GM18907 (cell line): ENCODE measurements around the gene NTSR1.

Source experiments
- ATAC-seq: cut with Tn5 transposase; IDR thresholded peaks from one replicate; pipeline ENCODE4 v1.9.1; 2021; ENCODE audit warnings: mild to moderate bottlenecking, moderate library complexity; ENCODE audit not compliant: unreplicated experiment

Gene NTSR1

DNA sequence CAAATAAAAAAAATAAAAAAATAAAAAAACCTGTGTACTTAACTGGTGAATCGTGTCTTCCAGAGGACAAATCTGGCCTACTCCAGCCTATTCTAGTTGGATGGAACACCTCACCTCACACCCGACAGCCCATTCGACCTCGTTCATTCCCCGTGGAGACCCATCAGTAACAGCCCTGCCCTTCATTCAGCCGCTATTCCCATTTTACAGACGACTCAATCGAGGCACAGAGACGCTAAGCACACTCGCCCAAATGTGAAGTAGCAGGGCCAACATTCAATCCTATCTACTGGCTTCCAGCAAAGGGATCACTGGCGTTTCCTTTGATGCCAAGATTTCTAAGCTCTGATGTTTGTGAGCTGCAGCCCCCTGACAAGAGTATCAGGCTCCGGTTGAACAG lies 1.8 kb upstream of the NTSR1 start:
- ATAC-seq, result no peak

DNA sequence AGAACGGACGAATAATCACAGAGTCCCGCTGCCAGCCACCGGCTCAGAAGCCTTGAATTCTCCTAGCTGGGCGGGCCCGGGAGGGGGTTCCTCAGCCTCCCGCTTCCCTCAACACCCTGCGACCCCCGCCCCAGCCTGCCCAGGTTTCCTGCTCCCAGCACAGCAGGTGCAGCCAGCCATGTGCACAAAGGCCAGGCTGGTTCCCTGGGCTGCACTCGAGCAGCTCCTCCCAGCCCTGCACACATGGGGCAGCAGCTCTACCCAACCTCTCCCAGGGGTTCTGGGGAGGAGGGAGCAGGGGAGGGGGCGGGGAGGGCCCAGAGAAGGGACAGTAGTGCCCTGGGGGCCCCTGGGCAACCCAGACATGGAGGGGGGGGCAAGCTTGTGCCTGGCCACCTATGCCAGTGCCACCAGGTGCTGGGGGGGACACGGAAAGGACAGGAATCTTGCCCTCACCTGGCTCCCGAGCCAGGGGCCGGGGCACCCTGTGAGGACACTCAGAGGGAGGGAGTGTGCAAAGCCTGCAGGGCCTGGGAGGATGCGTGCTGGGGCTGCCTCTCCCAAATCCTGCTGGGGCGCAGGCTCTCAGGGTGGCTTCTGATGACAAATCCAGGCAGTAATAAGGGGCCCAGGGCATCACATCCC lies 1.2 kb upstream of the NTSR1 start:
- ATAC-seq, result no peak

DNA sequence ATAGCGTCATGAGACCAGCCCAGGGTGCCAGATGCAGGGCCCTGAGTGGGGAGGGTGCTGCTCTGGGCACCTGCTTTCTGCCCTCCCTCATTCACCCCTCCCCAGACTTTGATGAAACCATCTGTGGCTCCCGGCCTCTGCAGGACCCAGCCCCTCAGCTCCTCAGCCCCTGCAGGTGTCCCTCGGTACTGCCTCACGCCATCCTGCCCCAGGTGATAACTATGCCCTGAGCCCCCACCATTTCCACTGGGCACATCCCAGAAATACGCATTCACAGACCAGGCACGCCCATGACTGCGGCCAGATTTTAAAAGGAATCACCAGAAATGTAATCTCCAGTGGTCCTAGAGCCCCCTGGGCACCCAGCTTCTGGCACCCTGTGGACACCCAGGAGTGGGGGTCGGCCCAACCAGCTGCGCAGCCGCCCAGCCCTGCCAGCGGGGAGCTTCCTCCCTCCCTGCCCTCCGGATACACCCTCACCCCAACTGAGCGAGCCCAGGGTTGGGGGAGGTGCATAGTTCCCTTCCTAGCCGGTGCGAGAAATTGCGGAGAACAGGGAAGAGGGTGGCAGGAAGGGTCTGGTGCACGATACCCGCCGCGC lies 615 bp upstream of the NTSR1 start:
- ATAC-seq, result no peak

DNA sequence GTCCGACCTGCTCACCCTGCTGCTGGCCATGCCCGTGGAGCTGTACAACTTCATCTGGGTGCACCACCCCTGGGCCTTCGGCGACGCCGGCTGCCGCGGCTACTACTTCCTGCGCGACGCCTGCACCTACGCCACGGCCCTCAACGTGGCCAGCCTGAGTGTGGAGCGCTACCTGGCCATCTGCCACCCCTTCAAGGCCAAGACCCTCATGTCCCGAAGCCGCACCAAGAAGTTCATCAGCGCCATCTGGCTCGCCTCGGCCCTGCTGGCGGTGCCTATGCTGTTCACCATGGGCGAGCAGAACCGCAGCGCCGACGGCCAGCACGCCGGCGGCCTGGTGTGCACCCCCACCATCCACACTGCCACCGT lies 885 bp downstream of the NTSR1 start:
- no peak for ATAC-seq

DNA sequence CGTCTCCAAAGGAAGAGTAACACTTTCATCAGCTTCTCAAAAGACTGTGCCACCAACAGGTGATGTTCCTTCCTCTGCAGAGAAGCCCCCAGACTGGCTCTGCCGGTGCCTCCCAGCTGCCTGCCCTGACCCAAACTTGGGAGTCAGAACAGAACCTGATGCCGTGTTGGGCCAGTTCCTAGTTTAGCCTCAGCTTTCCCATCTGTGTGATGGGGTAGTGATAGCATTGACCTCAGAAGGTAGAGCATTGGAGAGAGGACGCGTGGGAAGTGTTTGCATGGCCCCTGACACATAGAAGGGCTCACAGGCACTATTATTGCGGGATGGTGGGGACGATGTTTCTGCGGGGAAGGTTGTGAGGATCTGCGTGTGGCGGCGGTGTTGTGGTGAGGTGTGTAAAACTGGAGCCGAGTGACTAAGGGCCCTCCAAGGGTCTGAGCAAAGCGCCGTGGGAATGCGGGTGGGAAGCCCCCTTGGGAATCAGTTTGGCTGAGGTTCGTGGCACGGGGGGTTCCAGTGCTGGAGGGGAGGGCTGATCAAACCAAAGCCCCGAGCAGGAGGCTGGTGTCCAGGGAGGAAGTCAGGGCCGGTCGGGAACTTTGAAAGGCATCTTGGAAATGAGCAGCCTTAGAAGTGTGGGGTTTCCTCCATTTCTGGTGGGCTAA lies 1.7 kb downstream of the NTSR1 start:
- no peak for ATAC-seq

DNA sequence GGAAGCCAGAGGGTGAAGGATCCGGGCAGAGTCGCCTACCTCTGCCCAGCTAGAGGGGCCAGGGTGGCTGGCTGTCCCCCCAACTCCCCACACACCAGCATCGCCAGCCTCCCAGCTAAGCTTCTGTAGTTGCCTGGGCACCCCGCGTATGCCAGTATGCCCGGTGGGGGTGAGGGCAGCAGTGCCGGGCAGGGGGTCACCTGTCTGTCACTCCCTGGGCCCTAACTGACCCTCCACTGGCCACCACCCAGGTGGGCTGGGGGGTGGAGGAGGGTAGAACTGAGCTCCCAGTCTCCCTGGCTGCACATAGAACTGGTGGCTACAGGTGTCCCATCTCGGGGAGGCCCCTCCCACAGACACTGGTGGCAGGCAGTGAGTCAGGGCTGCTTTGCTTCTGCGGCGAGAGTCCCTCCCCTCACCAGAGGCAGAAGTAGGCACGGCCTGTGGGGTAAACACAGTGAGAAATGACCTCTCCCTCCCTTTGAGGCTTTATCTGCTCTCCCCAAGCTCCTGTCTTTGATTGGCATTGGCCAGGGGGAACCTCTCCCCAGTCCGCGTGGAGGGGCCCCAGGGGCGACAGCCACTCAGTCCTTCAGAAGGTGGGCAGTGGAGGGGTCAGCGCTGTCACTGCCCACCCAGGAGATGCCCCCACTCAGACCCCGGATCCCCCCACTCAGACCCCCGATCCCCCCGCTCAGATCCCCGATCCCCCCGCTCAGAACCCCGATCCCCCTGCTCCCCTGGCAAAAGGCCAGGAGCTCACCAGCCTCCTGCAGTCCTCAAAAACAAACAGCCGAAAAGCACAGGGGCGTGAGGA lies 2.5 kb downstream of the NTSR1 start:
- no peak for ATAC-seq

DNA sequence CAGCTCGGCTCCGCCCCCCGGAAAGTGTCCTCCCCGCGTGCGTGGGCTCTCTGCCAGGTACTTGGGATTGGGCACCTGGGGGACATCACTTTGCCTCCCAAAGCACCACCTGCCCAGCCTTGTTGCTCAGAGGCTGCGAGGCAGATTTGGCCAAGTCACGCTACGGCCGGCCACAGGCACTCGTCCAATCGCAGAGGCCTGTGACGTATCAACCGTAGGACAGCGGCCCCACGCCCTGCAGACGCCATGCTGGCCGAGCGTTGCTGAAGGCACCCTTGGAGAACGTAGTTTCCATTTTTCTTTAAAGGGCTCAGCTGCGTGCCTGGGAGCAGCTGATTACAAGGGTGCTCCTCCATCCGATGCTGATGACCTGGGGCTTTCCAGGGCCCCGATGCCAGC lies 3.1 kb downstream of the NTSR1 start:
- no peak for ATAC-seq

DNA sequence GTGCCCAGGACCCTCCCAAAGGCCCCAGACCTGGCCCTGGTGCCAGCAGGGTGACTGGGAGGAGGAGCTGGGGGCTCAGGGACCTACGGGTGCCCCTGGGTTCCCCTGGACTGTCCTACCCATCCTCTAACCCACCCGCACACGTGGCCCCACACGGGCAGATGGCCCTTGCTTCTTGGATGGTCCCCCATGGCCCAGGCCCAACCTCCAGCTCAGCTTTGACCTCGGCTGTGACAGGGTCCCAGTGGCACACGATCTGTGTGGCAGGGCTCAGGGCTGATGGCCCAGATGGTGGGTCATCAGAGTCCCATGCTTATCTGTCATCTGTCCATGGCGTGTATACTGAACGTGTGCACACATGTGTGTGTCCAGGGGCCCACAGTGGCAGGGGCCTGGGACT lies 4.0 kb downstream of the NTSR1 start:
- ATAC-seq, result no peak

DNA sequence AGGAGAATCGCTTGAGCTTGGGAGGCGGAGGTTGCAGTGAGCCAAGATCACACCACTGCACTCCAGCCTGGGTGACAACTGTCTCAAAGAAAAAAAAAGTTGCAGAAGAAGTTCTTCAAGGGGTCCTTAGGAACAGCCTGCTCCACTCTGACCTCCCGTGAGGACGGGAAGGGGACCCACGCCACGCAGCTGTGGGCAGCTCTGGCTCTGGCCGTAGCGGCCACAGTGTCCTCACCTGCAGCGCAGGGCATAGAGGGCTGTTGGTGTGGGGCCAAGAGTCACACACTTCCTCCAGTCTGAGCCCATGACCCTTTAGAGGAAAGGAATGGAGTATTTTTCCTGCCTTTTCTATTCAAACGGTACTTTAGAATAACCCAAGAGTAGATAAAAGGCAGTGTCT lies 5.4 kb downstream of the NTSR1 start:
- no peak for ATAC-seq

DNA sequence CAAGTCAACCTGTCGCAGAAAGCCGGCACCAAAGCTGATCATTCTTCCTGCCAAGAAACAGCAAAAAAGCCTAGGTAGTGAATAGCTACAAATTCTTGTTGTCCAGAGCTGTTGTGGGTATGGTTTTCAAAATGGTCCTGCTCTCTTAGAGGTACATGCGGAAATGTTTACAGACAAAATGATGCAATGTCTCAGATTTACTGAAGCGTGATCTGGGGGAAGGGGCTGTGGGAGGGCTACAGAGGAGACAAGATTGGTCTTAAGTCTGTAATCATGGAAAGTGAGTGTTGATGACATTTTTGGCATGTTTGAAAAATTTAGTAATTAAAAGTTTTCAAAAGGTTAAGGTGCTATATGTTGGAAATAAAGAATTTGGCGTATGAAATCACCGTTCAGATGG lies 6.2 kb downstream of the NTSR1 start:
- no peak for ATAC-seq

DNA sequence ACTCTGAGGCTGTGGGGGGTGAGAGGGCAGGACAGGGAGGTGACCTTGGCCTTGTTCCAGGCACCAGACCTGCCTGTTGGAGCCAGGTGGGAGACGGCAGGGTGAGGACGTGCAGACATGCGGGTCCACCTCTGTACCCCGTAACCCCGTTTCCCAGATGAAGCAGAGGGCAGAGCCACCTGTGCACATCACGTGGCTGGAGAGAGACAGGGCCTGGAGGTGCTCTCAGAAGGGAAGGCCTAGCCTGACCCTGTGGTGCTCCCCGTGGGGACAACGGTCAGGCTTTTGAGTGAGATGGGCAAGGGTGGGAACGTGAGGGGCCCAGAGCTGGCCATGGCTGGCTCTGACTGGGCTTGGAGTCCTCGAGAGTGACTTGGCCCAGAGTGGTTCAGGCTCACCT lies 6.6 kb downstream of the NTSR1 start:
- ATAC-seq, result no peak

DNA sequence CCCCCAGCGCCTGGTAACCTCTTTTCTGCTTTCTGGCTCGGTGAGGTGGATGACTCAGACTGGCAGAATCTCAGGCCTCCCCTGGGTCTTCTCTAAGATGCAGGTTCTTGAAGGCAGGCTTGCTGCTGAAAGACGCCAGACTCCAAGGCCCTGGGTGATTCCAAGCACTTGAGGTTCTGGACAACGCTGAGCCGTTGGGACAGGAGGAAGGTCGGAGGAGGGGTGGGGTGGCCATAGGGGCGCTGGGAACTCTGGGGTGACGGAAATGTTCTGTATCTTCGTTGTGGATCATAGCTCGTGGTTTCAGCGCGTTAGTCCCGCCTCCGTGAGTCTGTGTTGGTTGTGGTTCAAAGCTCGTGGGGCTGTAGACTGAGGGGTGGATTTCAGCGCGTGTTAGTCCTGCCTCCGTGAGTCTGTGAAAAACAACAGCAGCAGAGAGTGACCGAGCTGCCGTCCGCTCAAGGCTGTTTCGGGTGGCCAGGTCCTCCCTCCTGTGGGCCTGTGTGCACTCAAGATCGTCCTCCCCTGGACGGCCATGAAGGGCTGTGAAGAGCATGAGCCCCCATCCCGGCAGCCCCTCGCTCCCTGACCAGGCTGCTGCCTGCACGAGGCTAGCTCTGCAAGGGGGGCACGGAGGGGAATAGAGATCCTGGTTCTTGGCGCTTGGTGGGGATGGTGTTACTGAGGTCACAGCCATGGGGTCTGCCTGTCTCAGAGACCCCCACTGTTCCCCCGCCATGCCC lies 7.7 kb downstream of the NTSR1 start:
- ATAC-seq, result no peak

DNA sequence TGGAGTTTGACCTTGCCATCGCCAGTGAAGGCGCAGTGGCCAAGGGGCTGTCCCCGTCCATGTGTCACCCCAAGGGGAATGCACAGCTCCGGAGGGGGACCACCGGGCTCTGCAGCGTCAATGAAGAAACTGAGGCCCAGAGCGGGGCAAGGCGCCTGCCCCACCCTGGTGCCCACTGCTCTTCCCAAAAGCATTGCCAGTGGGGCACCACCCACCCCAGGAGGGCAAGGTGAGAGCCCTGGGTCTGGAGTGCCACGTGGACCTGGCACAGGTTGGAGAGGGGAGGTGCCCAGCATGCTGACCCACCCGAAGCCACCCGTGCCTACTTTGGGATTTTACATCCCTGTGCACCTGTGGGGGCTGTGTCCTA lies 8.3 kb downstream of the NTSR1 start:
- no peak for ATAC-seq

DNA sequence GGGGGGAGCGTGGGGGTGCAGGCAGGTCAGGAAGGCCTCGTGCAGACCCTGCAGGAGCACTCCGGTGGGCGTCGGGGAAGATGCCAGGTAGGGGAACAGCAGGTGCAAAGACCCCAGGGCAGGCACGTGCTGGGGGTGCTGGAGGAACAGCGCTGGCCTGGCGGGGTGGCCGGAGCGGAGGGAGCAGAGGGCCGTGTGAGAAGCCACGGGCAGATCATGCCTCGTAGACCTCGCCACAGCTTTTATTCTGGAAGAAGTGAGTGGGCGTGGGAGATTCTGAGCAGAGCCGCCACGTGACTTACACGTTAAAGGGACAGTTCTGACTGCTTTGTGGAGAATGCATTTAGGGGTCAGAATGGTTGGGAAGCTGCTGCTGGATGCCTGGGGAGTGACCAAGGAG lies 9.3 kb downstream of the NTSR1 start:
- no peak for ATAC-seq

DNA sequence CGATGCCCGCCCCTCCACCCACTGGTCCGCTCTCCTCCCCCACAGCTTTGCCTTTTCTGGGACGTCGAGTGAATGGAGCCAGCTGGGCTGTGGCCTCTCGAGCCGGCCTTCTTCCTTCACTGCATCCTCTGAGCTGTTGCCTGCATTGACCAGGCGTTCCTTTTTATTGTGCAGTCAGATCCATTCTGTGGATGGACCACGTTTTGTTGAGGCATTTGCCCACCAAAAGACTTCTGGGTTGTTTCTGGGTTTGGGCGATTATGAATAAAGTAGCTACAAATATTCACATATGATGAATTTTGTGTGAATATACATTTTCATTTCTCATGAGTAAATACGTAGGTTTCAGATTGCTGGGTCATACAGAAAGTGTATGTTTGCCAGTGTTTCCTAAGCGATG lies 9.9 kb downstream of the NTSR1 start:
- ATAC-seq, result no peak

DNA sequence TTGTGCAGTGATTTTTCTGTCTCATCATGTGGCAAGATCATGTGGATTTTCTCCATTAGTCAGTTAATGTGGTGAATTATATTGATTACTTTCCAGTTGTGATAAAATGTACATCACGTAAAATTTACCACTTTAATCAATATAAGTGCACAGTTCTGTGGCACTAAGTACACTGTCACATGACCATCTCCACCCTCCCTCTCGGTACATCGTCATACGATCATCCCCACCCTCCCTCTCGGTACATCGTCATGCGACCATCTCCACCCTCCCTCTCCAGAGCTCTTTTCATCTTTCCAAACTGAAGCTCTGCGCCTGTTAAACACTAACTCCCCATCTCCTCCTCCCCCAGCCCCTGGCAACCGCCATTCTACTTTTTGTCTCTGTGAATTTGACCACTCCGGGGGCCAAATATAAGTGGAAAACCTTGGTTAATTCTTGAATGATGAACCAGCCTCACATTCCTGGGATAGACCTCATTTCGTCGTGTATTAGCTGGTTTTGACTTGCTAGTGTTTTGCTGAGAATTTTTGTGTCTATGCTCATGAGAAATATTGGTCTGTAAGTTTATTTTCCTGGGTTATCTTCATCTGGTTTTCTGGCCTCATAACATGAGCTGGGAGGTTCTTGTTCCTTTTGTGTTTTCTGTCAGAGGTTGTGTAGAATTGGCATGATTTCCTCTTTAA lies 10.8 kb downstream of the NTSR1 start:
- ATAC-seq, result no peak

DNA sequence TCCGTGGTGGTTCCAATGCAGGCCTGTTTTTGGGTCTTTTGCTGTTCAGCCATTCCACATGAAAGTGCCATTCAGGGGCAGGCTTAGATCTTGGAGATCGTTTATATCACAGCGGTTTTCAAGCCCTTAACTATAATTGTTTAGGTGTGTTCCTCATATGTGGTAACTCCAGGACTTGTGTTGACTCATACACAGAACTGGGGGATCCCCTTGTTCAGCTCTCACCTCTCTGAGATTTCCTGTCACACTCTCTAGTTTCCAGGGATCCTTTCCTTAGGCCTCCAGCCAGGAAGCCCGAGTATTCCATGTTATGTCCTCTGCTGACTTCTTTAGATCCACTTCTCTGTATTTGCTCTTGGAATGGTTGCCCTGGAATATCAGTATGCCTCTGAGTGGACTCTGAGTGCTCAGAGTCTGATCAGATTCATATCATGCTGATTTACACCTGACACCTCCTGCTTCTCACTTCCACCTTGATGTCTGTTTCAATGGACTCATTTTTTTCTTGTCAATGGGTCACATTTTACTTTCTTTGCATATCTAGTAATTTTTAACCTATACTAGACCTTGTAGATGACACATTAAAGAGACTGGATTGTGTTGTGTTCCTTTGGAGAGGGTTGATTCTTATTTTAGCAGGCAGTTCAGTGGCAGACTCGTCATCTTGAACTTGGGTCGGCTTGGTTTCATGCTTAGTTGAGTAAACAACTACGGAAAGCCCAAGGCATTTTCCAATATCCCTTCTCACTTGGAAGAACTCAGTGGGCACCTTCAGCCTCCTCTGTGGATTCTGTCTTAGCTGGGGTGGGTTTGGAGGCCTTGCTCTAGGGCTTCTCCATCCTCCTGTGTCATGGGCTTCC lies 13.1 kb downstream of the NTSR1 start:
- ATAC-seq, result no peak

DNA sequence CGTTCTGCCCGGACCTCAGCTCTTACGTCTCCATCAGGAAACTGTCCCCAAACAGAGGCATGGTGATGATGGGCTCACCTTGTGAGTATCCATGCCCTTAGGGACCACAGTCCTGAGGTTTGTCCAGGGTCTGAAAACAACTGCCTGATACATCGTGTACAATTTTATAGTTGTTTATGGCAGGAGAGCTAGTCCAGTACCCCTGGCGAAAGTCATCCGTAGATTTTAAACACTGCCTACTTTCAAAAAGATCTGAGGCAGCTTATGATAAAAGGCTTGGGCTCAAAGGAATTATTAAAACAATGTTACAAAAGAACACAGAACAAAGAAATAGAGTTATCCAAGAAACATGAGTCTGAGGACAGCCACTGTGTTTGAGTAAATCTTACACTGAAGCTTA lies 14.0 kb downstream of the NTSR1 start:
- ATAC-seq, result no peak

DNA sequence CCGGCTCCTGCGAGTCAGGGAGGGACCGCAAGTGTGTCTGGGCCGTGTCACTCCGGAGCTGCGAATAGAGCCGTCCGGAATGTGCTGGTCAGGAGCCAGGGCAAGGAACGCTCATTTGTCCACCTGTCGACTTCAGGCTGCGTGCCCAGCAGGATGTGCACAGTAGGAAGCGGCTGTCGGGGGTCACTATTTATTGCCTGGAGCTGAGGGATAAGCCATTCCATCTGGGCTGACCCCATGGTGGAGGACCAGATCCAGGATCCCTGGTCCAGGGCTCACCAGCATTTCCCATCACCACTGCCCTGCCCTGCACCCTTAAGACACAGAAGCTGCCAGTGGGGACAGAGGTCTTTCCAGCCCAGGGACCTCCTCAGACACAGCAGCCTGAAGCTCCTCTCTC lies 14.7 kb downstream of the NTSR1 start:
- ATAC-seq, result no peak
